Lower leg skin (tissue), 3 donors: ENCODE data around the gene KIAA1671.

Experiments
- CTCF ChIP-seq, 3 donors: fragments of 450-650 bp; IDR thresholded peaks; one replicate each; pipeline ENCODE4 v1.5.1; 2016; ENCODE audit warnings: antibody characterized with exemption in 3 of 3, mild to moderate bottlenecking in 3 of 3, moderate library complexity in 2 of 3
- POLR2A ChIP-seq, 2 donors: fragments of 450-650 bp; IDR thresholded peaks; one replicate each; pipeline ENCODE4 v1.6.1; 2016 to 2017; ENCODE audit warnings: antibody characterized with exemption in 2 of 2, mild to moderate bottlenecking in 1 of 2, moderate library complexity in 1 of 2

- TF ChIP-seq CTCF (IDR thresholded peaks at IDR 0.05): no peak
- no peak for TF ChIP-seq POLR2A (IDR thresholded peaks at IDR 0.05)
Measured at GRCh38 chr22:25051983-25052710, 99.6 kb downstream of the KIAA1671 start.
